Dendritic cell treated with granulocyte-macrophage colony-stimulating factor and Interleukin-4, amounts not matched to agents 40 ng/mL and 50 ng/mL, for 4 days (primary cell): Measurements from ENCODE around the gene KIZ.

ENCODE experiments used
- H3K27ac Mint-ChIP-seq: one replicate; pipeline ENCODE4 v1.8.0; 2022; ENCODE audit warnings: mild to moderate bottlenecking, mixed read lengths
- H3K27me3 Mint-ChIP-seq: one replicate; pipeline ENCODE4 v1.8.0; 2022; ENCODE audit warnings: mild to moderate bottlenecking, mixed read lengths
- H3K36me3 Mint-ChIP-seq: one replicate; pipeline ENCODE4 v1.8.0; 2022; ENCODE audit warnings: low read depth, mixed read lengths
- H3K4me1 Mint-ChIP-seq: one replicate; pipeline ENCODE4 v1.8.0; 2022; ENCODE audit warnings: low read depth, mixed read lengths
- H3K4me3 Mint-ChIP-seq: one replicate; pipeline ENCODE4 v1.8.0; 2022; ENCODE audit warnings: mild to moderate bottlenecking, moderate library complexity, mixed read lengths
- H3K9me3 Mint-ChIP-seq: one replicate; pipeline ENCODE4 v1.8.0; 2022; ENCODE audit warnings: mixed read lengths
- intact Hi-C: fragments of 100-400 bp; cut with micrococcal nuclease; formaldehyde crosslinking; loops from one replicate; pipeline ENCODE4 v1.15.0; 2022

Gene KIZ

DNA sequence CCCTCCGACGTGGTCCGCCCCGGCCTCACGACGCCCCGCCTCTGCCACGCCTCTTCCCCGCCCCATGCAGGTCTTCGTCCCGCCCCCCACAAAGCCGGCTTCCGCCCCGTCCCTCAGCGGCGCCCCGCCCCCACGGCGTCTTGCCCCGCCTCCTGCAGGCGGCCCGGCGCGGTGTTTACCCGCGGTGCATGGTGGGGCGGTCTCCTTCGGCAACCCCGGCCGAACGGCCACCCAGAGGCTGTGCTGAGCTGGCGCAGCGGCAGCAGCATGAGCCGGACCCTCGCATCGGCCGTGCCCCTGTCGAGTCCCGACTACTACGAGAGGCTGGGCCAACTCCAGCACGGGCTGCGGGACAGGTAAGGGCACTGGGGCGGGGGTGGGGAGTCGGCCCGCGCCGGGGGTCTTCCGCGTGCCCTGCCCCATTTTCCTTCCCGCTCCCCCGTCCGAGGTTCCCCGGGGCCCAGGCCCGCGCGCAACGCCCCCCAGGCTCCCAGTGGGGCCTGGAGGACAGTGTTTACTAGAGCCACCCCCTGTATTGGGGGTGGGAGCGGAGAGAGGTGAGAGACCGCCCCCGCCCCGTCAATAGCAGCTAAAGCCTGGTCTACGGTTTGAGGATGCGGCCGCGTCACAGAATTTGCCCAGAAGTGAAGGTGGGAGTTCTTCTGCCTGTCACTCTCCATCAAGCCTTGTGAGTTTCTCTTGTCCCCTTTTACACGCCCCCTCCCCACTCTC lies at the start of gene KIZ:
Gene KIZ, plus strand, starts transcription at position 234 of the 732 bp plus-strand sequence. Its CDS starts 34 bp downstream, at position 268.
- peaks cover 20% of the 10 kb centered on the region for H3K4me1 Mint-ChIP-seq
- no peaks in the 10 kb centered on the region for H3K9me3 Mint-ChIP-seq
- peaks cover 8% of the 10 kb centered on the region for H3K27me3 Mint-ChIP-seq
- intact Hi-C loops: loop anchor here (1.0 to 10.0 kb wide), 4 partner anchors 26 to 431 kb away; partner anchors contain the start of gene XRN2
- peaks cover 14% of the 10 kb centered on the region for H3K36me3 Mint-ChIP-seq
- H3K4me3 Mint-ChIP-seq: peak within 1 kb of the TSS; percentile 93
- H3K27ac Mint-ChIP-seq: peak within 1 kb of the TSS; percentile 90

GRCh38 chr20:21077809-21078345 lies 48.0 kb upstream of the KIZ start:
- Mint-ChIP-seq H3K36me3 (no peaks in the 10 kb centered on the region), H3K27me3 (peaks cover 41% of the 10 kb centered on the region), H3K9me3 (no peaks in the 10 kb centered on the region), H3K27ac (no peak overlapping the region), H3K4me1 (no peaks in the 10 kb centered on the region), H3K4me3 (no peak overlapping the region)
- intact Hi-C loops: no loop called here

DNA sequence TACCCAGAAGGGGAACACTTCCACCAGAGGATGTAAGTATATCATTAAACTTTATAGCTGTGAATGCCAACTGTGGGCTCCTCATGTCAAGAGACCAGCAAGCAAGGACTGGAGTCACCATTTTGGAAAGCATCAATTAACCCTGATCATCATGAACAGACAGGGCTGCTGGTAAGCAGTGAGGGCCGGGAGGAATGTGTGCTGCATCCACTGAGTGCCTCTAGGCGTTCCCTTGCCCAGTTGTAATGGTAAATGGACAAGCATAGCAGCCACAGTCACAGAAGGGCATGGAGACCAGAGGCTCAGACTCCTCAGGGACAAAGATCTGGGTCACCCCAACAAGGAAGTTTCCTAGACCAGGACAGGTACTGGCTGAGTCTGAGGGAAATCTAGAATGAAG lies 43.3 kb upstream of the KIZ start:
- Mint-ChIP-seq H3K27me3 (peaks cover 46% of the 10 kb centered on the region), H3K36me3 (no peaks in the 10 kb centered on the region), H3K4me3 (no peak overlapping the region), H3K9me3 (no peaks in the 10 kb centered on the region), H3K27ac (no peak overlapping the region), H3K4me1 (peaks cover 6% of the 10 kb centered on the region)
- intact Hi-C loops: no loop called here

DNA sequence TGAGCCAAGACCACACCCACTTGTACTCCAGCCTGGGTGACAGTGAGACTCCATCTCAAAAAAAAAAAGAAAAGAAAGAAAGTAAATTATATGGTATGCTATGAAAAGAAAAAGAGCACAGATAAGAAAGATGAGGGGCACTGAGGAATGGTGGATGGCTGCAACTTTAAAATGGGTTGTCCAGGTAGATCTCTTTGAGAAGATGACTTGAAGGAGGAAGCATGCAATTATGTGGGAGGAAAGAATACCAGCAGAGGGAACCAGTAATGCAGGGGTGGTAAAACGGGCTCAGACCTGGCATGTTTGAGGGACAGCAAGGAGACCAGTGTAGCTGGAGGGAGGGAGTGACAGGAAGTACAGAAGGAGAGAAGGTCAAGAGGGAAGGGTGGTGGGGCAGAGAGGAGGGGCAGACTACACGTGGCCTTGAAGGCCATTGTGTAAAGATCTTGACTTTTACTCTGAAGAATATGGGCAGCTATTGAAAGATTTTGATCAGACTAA lies 42.0 kb upstream of the KIZ start:
- Mint-ChIP-seq H3K27ac (no peak overlapping the region), H3K4me3 (no peak overlapping the region), H3K27me3 (peaks cover 39% of the 10 kb centered on the region), H3K4me1 (peaks cover 6% of the 10 kb centered on the region), H3K9me3 (no peaks in the 10 kb centered on the region), H3K36me3 (no peaks in the 10 kb centered on the region)
- intact Hi-C loops: no loop called here

DNA sequence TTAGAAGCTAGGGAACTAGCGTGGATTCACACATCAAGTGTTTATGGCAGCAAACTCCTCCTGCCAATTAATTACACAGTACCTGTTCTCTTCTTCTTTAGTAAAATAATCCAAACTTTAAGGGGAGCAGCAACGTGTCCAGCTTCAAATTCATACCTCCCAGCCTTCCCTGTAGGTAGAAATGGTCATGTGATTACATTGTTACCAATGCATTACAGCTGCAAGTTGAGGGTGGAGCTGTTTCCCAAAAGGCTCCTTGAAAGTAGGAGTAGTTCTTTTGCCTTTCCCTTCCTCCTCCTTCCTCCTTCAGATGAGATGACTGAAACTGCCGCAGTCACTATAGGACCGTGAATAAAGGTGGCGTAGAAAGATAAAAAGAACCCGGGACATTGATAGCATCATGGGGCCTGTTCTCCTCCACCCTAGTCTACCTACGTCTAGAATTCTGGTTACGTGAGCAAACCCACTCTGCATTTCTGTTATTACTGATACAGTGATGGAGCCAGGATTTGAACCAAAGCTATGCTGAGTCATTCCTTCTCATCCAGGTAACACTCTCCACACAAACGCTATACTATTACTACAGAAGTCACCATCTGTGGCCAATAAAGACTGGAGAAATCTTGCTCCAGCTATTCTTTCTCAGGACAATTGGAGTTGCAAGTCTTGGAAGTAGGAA lies 37.9 kb upstream of the KIZ start:
- Mint-ChIP-seq H3K4me1 (peaks cover 20% of the 10 kb centered on the region), H3K36me3 (no peaks in the 10 kb centered on the region), H3K27ac (no peak overlapping the region), H3K27me3 (peaks cover 48% of the 10 kb centered on the region), H3K4me3 (no peak overlapping the region), H3K9me3 (no peaks in the 10 kb centered on the region)
- intact Hi-C loops: no loop called here

DNA sequence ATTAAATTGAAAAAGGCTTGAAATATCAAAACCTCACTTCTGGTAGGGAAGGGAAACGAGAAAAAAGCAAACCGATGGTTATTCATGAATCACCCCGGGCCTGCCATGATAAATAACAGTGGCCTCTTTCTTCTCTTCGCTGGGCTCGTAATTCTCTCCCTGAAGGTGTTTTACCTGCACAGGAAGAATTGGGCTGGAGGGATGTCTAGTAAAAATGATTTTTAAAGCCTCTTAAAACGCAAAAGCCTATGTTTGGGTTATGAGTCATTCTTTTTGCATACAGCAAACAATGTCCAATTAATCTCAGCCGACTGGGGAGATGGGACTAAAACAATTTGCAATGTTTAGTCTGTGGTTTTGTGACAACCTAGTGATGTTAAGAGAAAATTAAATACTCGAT lies 36.5 kb upstream of the KIZ start:
- no peak overlapping the region for H3K4me3 Mint-ChIP-seq
- H3K36me3 Mint-ChIP-seq: no peaks in the 10 kb centered on the region
- peaks cover 14% of the 10 kb centered on the region for H3K4me1 Mint-ChIP-seq
- intact Hi-C loops: no loop called here
- peaks cover 52% of the 10 kb centered on the region for H3K27me3 Mint-ChIP-seq
- H3K27ac Mint-ChIP-seq: peak overlapping the region; percentile 70
- no peaks in the 10 kb centered on the region for H3K9me3 Mint-ChIP-seq

DNA sequence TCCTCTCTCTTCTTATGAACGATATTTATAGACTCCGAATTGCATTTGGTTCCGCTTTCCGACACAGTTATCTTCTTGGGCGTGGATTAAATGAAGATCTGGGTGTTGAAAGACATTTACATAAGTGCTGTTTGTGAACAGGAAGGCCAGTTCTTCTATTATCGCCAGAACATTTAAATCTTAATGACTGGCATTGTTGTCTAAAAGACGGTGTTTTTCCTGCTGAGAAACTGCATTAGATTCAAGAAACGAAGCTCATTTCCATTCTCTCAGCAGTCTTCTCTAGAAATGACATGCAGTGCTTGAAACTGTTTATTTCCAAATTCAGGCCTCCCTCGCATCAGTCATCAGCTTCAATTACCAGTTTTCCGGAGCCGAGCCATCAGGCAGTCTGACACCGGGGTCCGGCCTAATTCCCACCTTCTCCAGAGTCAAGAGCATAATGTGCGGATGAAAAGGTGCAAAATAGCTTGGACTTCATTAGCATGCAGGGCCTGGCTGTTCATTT lies 35.7 kb upstream of the KIZ start:
- intact Hi-C loops: no loop called here
- Mint-ChIP-seq H3K27ac (peak overlapping the region; percentile 70), H3K27me3 (peaks cover 55% of the 10 kb centered on the region), H3K4me1 (peaks cover 14% of the 10 kb centered on the region), H3K9me3 (no peaks in the 10 kb centered on the region), H3K4me3 (no peak overlapping the region), H3K36me3 (no peaks in the 10 kb centered on the region)

DNA sequence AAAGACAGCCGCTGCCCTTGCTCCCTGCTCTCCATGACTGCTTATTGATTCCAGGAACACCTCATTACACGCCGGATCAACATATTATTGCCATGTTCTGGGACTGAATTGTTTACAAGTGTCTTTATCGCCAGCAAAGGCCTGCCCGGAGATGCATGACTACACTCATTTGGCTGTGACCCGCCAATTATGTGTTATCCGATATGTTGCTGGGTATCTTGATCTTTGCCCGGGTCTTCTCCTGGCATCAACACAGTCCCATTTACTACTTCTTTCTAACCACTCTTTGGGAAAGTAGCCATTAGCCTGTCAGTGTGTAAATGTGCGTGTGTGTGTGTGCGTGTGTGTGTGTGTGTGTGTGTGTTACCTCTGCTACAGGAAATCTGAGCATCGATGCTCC lies 35.2 kb upstream of the KIZ start:
- Mint-ChIP-seq H3K27me3 (peaks cover 58% of the 10 kb centered on the region), H3K9me3 (no peaks in the 10 kb centered on the region), H3K27ac (peak overlapping the region; percentile 70), H3K36me3 (no peaks in the 10 kb centered on the region), H3K4me3 (no peak overlapping the region), H3K4me1 (peaks cover 14% of the 10 kb centered on the region)
- intact Hi-C loops: no loop called here

DNA sequence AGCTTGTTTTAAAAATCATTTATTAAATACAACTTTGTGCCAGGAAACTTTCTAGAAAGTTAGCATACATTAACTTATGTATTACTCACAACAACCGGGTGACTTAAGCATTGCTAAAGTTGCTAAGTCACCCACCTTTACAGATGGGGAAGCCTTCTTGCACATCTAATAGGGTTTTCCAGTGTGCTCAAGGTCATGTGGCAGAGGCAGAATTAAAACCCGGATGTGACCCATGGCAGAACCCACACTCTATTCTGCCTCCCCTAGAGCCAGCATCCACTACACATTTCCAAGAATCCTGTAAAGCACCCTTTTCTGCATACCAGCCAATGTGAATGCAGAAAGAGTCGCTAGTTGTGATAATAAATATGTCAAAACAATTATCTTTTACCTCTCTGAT lies 33.1 kb upstream of the KIZ start:
- Mint-ChIP-seq H3K36me3 (no peaks in the 10 kb centered on the region), H3K9me3 (no peaks in the 10 kb centered on the region), H3K27me3 (peaks cover 66% of the 10 kb centered on the region), H3K27ac (no peak overlapping the region), H3K4me1 (peaks cover 14% of the 10 kb centered on the region), H3K4me3 (no peak overlapping the region)
- intact Hi-C loops: no loop called here

- Mint-ChIP-seq H3K4me1 (peaks cover 17% of the 10 kb centered on the region), H3K36me3 (no peaks in the 10 kb centered on the region), H3K9me3 (no peaks in the 10 kb centered on the region), H3K27ac (no peak overlapping the region), H3K4me3 (no peak overlapping the region), H3K27me3 (peaks cover 75% of the 10 kb centered on the region)
- intact Hi-C loops: no loop called here
These were observed 29.4 kb upstream of the KIZ start for GRCh38 chr20:21096321-21097043.

DNA sequence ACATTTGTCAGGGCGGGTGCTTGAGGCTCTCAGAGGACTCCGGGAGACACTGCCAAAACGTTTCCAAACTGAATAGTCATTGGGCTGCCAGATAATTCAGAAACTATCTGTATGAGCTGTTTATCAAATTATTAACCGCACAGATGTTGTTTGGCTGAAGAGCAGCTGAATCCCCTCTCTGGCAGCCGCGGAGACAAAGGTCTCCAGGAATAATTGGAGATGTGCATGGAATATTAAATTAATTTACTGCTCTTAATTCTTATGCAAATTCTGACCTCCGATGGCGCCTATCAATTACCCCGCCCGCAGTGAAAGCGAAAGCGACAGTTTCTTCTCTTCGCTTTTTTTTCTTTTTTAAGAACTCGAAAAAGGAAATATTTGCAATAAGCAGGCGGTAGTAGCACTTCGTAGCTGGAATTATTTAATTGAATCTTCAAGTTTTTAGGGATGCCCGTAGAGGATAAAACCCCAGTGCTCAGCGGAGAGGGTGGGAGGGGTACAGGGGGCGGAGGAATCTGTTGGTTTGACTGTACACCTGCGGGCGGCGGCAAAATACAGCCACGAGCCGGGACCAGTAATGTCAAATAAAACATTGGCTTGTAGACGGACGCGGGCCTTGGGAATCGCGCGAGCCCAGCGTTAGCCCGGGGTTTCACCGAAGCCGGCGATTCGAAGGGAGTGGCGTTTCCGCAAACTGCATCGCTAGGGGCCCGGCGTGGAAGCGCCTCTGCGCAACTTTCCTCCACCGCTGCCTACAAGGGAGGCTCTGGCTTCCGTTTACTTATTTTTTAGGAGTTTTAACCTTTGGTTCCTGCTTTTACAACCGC lies 25.9 kb upstream of the KIZ start:
- H3K36me3 Mint-ChIP-seq: no peaks in the 10 kb centered on the region
- H3K27me3 Mint-ChIP-seq: peaks cover 83% of the 10 kb centered on the region
- H3K4me3 Mint-ChIP-seq: peak overlapping the region; percentile 82
- intact Hi-C loops: loop anchor here (1.0 kb wide), 1 partner anchor 25 kb away; no protein-coding TSS in a partner anchor
- H3K9me3 Mint-ChIP-seq: no peaks in the 10 kb centered on the region
- H3K27ac Mint-ChIP-seq: peak overlapping the region; percentile 88
- peaks cover 39% of the 10 kb centered on the region for H3K4me1 Mint-ChIP-seq

GRCh38 chr20:21100578-21101452 lies 25.1 kb upstream of the KIZ start:
- Mint-ChIP-seq H3K4me1 (peaks cover 46% of the 10 kb centered on the region), H3K9me3 (no peaks in the 10 kb centered on the region), H3K4me3 (peak overlapping the region; percentile 82), H3K27ac (peak overlapping the region; percentile 88), H3K27me3 (peaks cover 84% of the 10 kb centered on the region), H3K36me3 (no peaks in the 10 kb centered on the region)
- intact Hi-C loops: loop anchor here (1.0 kb wide), 1 partner anchor 24 kb away; no protein-coding TSS in a partner anchor
